Stimulated activated CD4-positive, alpha-beta T cell treated with anti-CD3 and anti-CD28 coated beads, Interleukin-1b, Interleukin-23, amount 100 ng/mL, for 48 hours (primary cell): Measurements from ENCODE around the gene SCGB1D1.

ENCODE experiments used
- DNase-seq: peaks from one replicate; pipeline ENCODE4 v3.0.0-alpha.2; 2020

The SCGB1D1 gene

DNA sequence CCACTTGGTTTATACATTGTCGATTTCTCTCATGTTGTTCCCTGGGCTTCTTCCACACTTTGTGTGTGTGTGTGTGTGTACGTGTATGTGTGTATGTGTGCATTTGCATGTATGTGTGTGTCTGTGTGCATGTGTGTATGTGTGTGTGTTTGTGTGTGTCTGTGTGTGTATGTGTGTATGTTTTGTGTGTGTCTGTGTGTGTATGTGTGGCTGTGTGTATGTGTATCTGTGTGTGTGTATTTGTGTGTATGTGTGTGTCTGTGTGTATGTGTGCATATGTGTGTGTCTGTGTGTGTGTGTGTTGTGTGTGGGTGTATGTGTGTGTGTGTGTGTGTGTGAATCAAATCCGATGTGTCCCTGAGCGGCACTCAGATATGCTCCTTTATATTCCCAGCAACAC is 47.5 kb downstream of the SCGB1D1 start:
- no peak for DNase-seq

DNA sequence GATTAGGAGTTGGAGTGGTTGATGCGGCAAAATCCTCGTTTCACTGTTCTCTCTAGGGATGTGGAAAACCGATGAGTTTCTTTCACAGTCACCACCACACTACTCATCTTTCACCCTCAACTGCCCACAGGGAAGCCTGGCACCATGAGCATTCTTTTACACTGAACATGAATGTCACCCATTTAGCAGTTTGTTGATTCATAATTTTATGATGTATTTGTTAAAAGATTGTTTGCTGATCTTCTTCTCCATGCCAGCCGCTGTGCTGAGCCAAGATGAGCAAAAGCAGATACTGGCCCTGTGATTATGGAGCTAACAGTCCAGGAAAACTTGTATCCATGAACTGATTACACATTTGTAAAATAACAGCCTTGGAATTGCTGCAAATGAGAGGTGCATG is 48.1 kb downstream of the SCGB1D1 start:
- DNase-seq: no peak

DNA sequence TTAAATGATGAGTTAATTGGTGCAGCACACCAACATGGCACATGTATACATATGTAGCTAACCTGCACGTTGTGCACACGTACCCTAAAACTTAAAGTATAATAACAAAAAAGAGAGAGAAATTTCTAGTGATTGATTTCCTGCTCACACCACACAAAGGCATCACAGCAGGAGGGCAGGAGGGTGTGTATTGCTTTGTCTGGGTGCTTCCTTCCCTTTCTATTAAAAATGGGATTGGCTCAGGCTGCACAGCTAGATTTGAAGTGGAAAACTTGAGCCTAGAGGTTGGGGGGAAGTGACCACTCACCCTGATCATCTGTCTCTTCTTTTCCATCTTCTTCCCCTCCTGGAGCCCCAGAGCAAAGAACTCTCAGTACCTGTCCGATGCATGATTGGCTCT is 51.1 kb downstream of the SCGB1D1 start:
- no peak for DNase-seq

DNA sequence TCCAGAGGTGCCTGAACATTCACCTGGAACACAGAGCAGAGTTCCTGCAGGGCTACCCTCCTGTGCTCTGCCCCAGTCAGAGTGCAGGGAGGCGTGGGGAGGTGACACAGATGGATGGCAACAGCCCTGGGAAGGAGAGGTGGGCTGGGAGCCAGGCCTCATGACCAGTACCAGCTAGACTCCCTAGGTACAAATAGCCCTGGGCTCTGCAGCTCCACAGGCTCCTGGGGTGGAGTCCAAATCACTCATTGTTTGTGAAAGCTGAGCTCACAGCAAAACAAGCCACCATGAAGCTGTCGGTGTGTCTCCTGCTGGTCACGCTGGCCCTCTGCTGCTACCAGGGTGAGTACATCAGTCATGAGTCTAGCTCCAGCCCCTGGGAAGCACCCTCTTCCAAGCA is 52.0 kb downstream of the SCGB1D1 start, which contains the start of gene SCGB1D2:
SCGB1D2 (plus strand) TSS at position 219 of the 400 bp plus-strand sequence; CDS start at position 288, 69 bp downstream.
- no peak for DNase-seq
